ENCODE results near the gene PLXNA4. TPM values are rescaled to one million over a fixed set of nuclear protein-coding genes. Genes with fewer than 3 reads are reported as not detected.
"Not testable (repeated sequence)": the region's sequence is repeated elsewhere in the genome, so short reads cannot be mapped to it uniquely, and the experiment has no call there.

The PLXNA4 gene
- total and polyA plus RNA-seq, 2 experiments from 2014 or later = 7.3 to 33.3 TPM

- Histone ChIP-seq H3K4me3 (no peak overlapping the region), H3K4me1 (ENCODE audit: low read depth) (peaks cover 57% of the 10 kb centered on the region), H3K27ac (no peak overlapping the region), H3K9me3 (ENCODE audit: low read depth) (no peaks in the 10 kb centered on the region), H3K27me3 (no peaks in the 10 kb centered on the region), H3K36me3 (no peaks in the 10 kb centered on the region)
- TF ChIP-seq CTCF (IDR thresholded peaks at IDR 0.05; ENCODE audit: low read depth, low read length) = no peak
- DNase-seq (ENCODE audit: low read depth in 1 of 2, low spot score in 1 of 2) = no peak
Observed at GRCh38 chr7:132395361-132395760, 180.9 kb downstream of the PLXNA4 start.

GRCh38 chr7:132394283-132395198 is 181.7 kb downstream of the PLXNA4 start:
- DNase-seq (ENCODE audit: low read depth in 1 of 2, low spot score in 1 of 2) = peak in 1 of 2 donors; percentile 31
- Histone ChIP-seq H3K4me3 (no peak overlapping the region), H3K36me3 (no peaks in the 10 kb centered on the region), H3K9me3 (ENCODE audit: low read depth) (no peaks in the 10 kb centered on the region), H3K27ac (no peak overlapping the region), H3K4me1 (ENCODE audit: low read depth) (peaks cover 49% of the 10 kb centered on the region), H3K27me3 (no peaks in the 10 kb centered on the region)
- peak; percentile 21 for TF ChIP-seq CTCF (IDR thresholded peaks at IDR 0.05; ENCODE audit: low read depth, low read length)

- peak in 1 of 2 donors; percentile 90 for DNase-seq (ENCODE audit: low read depth in 1 of 2, low spot score in 1 of 2)
- Histone ChIP-seq H3K27ac (no peak overlapping the region), H3K27me3 (no peaks in the 10 kb centered on the region), H3K9me3 (ENCODE audit: low read depth) (no peaks in the 10 kb centered on the region), H3K4me1 (ENCODE audit: low read depth) (peaks cover 42% of the 10 kb centered on the region), H3K36me3 (no peaks in the 10 kb centered on the region), H3K4me3 (no peak overlapping the region)
- no peak for TF ChIP-seq CTCF (IDR thresholded peaks at IDR 0.05; ENCODE audit: low read depth, low read length)
Observed at GRCh38 chr7:132393789-132394261, 182.4 kb downstream of the PLXNA4 start.

- H3K36me3 ChIP-seq = no peaks in the 10 kb centered on the region
- H3K4me3 ChIP-seq = no peak overlapping the region
- DNase-seq (ENCODE audit: low read depth in 1 of 2, low spot score in 1 of 2) = no peak
- TF ChIP-seq CTCF (IDR thresholded peaks at IDR 0.05; ENCODE audit: low read depth, low read length) = no peak
- no peaks in the 10 kb centered on the region for H3K9me3 ChIP-seq (ENCODE audit: low read depth)
- no peaks in the 10 kb centered on the region for H3K27me3 ChIP-seq
- H3K27ac ChIP-seq = no peak overlapping the region
- H3K4me1 ChIP-seq (ENCODE audit: low read depth) = peaks cover 31% of the 10 kb centered on the region
Observed at GRCh38 chr7:132392713-132393112, 183.6 kb downstream of the PLXNA4 start.

GRCh38 chr7:132390705-132391104 is 185.6 kb downstream of the PLXNA4 start:
- Histone ChIP-seq H3K4me1 (ENCODE audit: low read depth) (peaks cover 20% of the 10 kb centered on the region), H3K9me3 (ENCODE audit: low read depth) (no peaks in the 10 kb centered on the region), H3K36me3 (no peaks in the 10 kb centered on the region), H3K4me3 (no peak overlapping the region), H3K27ac (no peak overlapping the region), H3K27me3 (no peaks in the 10 kb centered on the region)
- DNase-seq (ENCODE audit: low read depth in 1 of 2, low spot score in 1 of 2) = peak in 1 of 2 donors; percentile 66
- no peak for TF ChIP-seq CTCF (IDR thresholded peaks at IDR 0.05; ENCODE audit: low read depth, low read length)

GRCh38 chr7:132390049-132390448 is 186.2 kb downstream of the PLXNA4 start:
- H3K9me3 ChIP-seq (ENCODE audit: low read depth); H3K4me3 ChIP-seq; H3K27ac ChIP-seq; DNase-seq (ENCODE audit: low read depth in 1 of 2, low spot score in 1 of 2); H3K36me3 ChIP-seq; H3K27me3 ChIP-seq: not testable (repeated sequence)
- peaks cover 13% of the 10 kb centered on the region for H3K4me1 ChIP-seq (ENCODE audit: low read depth)
